ENCODE data around the gene DYNC1I1.
"Not testable (repeated sequence)": the region's sequence is repeated elsewhere in the genome, so short reads cannot be mapped to it uniquely, and the experiment has no call there.

Gene DYNC1I1

GRCh38 chr7:95929710-95930280 lies 157.4 kb downstream of the DYNC1I1 start:
- no peak for TF ChIP-seq CTCF (IDR thresholded peaks at IDR 0.05; ENCODE audit: unreplicated experiment in 3 of 3)
- H3K9me3 Mint-ChIP-seq, result no peaks in the 10 kb centered on the region
- no peak overlapping the region for H3K4me3 Mint-ChIP-seq
- H3K27me3 Mint-ChIP-seq (ENCODE audit: low read depth), result no peaks in the 10 kb centered on the region
- H3K36me3 Mint-ChIP-seq (ENCODE audit: low read depth), result no peaks in the 10 kb centered on the region
- H3K4me1 Mint-ChIP-seq, result peaks cover 10% of the 10 kb centered on the region
- H3K27ac Mint-ChIP-seq, result no peak overlapping the region

DNA sequence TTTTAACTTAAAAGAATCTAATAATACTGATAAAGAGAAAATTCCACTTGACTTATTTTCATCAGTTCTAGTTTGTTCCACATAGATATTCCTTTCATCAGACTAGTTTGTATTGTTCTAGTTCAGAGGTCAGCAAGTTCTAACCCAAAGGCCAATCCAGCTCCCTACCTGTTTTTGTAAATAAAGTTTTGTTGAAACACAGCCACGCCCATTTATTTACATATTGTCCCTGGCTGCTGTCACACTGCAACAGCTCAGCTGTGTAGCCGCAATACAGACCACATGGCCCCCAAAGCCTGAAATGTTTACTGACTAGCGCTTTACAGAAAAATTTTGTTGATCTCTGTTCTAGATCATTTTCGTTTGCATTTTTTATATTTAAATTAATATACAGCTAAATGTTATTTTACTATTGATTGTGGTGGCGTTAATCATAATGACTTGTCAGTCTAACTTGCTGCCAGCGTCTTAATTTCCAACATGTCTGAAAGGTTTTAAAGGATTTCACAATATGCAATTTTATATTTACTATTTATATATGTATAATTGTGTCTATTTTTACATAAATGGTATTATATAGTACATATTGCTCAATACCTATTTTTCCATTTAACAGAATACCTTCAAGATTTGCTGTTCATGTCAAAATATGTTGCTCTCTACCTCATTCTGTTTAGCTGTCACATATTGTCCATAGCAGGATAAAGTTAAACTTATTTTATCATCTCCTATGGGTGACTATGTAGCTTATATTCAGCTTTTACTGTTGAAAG lies 159.3 kb downstream of the DYNC1I1 start:
- Mint-ChIP-seq H3K27me3 (ENCODE audit: low read depth) (peaks cover 5% of the 10 kb centered on the region), H3K4me3 (no peak overlapping the region), H3K27ac (no peak overlapping the region), H3K9me3 (no peaks in the 10 kb centered on the region), H3K36me3 (ENCODE audit: low read depth) (no peaks in the 10 kb centered on the region), H3K4me1 (peaks cover 4% of the 10 kb centered on the region)
- TF ChIP-seq CTCF (IDR thresholded peaks at IDR 0.05; ENCODE audit: unreplicated experiment in 3 of 3), result no peak

DNA sequence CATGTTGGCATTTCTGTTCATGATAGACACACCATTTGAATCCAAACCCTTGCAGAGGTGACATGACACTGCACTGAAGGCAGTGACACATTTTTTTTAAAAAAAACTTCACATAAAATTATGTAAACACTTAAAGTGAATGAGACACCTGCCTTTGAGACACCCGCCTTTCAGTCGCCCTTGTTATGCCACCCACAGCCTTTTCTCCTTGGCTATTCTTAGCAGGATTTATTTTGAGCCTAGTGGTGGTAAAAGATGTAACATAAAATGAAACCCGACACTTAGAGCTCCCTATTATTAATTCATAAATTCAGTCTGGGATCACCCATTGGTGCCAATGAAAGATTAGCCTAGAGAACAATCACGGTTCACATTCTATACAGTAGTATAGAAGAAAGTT lies 161.3 kb downstream of the DYNC1I1 start:
- Mint-ChIP-seq H3K9me3 (peaks cover 2% of the 10 kb centered on the region), H3K27me3 (ENCODE audit: low read depth) (peaks cover 5% of the 10 kb centered on the region), H3K36me3 (ENCODE audit: low read depth) (no peaks in the 10 kb centered on the region), H3K27ac (no peak overlapping the region), H3K4me1 (peaks cover 4% of the 10 kb centered on the region), H3K4me3 (no peak overlapping the region)
- no peak for TF ChIP-seq CTCF (IDR thresholded peaks at IDR 0.05; ENCODE audit: unreplicated experiment in 3 of 3)

GRCh38 chr7:95944867-95945266 lies 172.5 kb downstream of the DYNC1I1 start:
- H3K4me1 Mint-ChIP-seq; H3K27me3 Mint-ChIP-seq (ENCODE audit: low read depth); H3K36me3 Mint-ChIP-seq (ENCODE audit: low read depth); H3K4me3 Mint-ChIP-seq; H3K9me3 Mint-ChIP-seq; H3K27ac Mint-ChIP-seq: not testable (repeated sequence)

DNA sequence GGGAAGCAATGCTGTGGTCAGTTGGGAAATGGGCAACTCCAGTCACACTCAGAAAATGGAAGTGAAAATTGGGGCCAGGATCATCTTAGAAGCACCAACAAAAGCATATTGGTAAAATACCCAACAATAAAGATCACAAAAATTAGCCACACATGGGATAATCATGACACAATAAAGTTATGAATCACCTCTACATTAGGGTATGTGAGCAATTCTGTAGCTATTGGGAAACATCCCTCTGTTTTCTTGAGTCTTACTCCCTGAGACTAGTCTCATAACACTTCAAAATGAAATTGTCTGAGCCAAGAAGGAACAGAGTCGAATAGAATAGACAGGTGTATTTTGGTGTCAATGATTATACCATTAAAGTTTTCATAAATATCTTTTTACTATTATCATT lies 178.3 kb downstream of the DYNC1I1 start:
- no peaks in the 10 kb centered on the region for H3K9me3 Mint-ChIP-seq
- no peak overlapping the region for H3K27ac Mint-ChIP-seq
- H3K4me3 Mint-ChIP-seq, result no peak overlapping the region
- H3K27me3 Mint-ChIP-seq (ENCODE audit: low read depth), result peaks cover 6% of the 10 kb centered on the region
- H3K36me3 Mint-ChIP-seq (ENCODE audit: low read depth), result no peaks in the 10 kb centered on the region
- TF ChIP-seq CTCF (IDR thresholded peaks at IDR 0.05; ENCODE audit: unreplicated experiment in 3 of 3), result no peak
- no peaks in the 10 kb centered on the region for H3K4me1 Mint-ChIP-seq

GRCh38 chr7:95951531-95951930 lies 179.2 kb downstream of the DYNC1I1 start:
- Mint-ChIP-seq H3K4me3 (no peak overlapping the region), H3K4me1 (no peaks in the 10 kb centered on the region), H3K36me3 (ENCODE audit: low read depth) (no peaks in the 10 kb centered on the region), H3K9me3 (no peaks in the 10 kb centered on the region), H3K27me3 (ENCODE audit: low read depth) (peaks cover 3% of the 10 kb centered on the region), H3K27ac (no peak overlapping the region)
- no peak for TF ChIP-seq CTCF (IDR thresholded peaks at IDR 0.05; ENCODE audit: unreplicated experiment in 3 of 3)
